Panc1 (cell line): ENCODE measurements around the gene PPP1R1A. TPM values are rescaled to one million over a fixed set of nuclear protein-coding genes. Genes with fewer than 3 reads are reported as not detected.

Source experiments
- ATAC-seq: fragments of 200-7000 bp; cut with Tn5 transposase; 2 replicates; pipeline ENCODE4 v1.9.1; 2020; ENCODE audit warnings: mild to moderate bottlenecking, moderate library complexity
- BruUV-seq: library from RNA; stranded (reverse); fragments of 400-500 nt; replicated peaks from 2 replicates; lab custom pipeline; 2021; lab: Mats Ljungman, UMichigan
- CTCF ChIA-PET: fragments of 300-600 bp; sonication (Branson Sonifier 250); formaldehyde crosslinking; loops from one replicate; lab custom pipeline; 2022; ENCODE audit warnings: antibody characterized with exemption; lab: Charles Lee
- POLR2A ChIA-PET: fragments of 300-600 bp; sonication (Branson Sonifier 250); formaldehyde crosslinking; loops from one replicate; lab custom pipeline; 2022; ENCODE audit warnings: antibody characterized with exemption; lab: Charles Lee
- DNase-seq: peaks from one replicate; pipeline ENCODE4 v3.0.0-alpha.2; 2010; ENCODE audit warnings: low read depth, low spot score
- H3K27ac ChIP-seq: 2 replicates; pipeline ENCODE4 v1.5.1; 2011; ENCODE audit warnings: mild to moderate bottlenecking, low read length, inconsistent platforms
- H3K27me3 ChIP-seq: fragments of 200-500 bp; sonication (Bioruptor generic); 2 replicates; pipeline ENCODE4 v1.6.0; 2014; ENCODE audit warnings: low read length, inconsistent platforms; ENCODE audit not compliant: control insufficient read depth, insufficient read depth
- H3K36me3 ChIP-seq: fragments of 200-500 bp; sonication (Bioruptor generic); 2 replicates; pipeline ENCODE4 v1.5.1; 2014; ENCODE audit warnings: inconsistent platforms, mild to moderate bottlenecking, low read length, moderate library complexity; ENCODE audit not compliant: control insufficient read depth, insufficient read depth
- H3K4me1 ChIP-seq: 2 replicates; pipeline ENCODE4 v1.5.1; 2011; ENCODE audit warnings: inconsistent platforms, mild to moderate bottlenecking, low read length, moderate library complexity; ENCODE audit not compliant: control insufficient read depth, insufficient read depth
- H3K4me3 ChIP-seq, 2 experiments: 2 replicates each; pipeline ENCODE4 v1.5.1; 2011 to 2012; ENCODE audit warnings: low read depth in 2 of 2, low read length in 2 of 2, mild to moderate bottlenecking in 2 of 2, inconsistent platforms in 1 of 2, moderate library complexity in 1 of 2
- H3K9me3 ChIP-seq: fragments of 200-500 bp; sonication (Bioruptor generic); 2 replicates; pipeline ENCODE4 v1.5.1; 2014; ENCODE audit warnings: low read depth, mild to moderate bottlenecking, inconsistent platforms, low read length, moderate library complexity; ENCODE audit not compliant: control insufficient read depth, insufficient read depth
- POLR2AphosphoS5 ChIP-seq: IDR thresholded peaks from 2 replicates; pipeline ENCODE4 v1.6.1; 2012; ENCODE audit warnings: mild to moderate bottlenecking, low read depth, low read length, moderate library complexity
- SIN3A ChIP-seq: IDR thresholded peaks from 2 replicates; pipeline ENCODE4 v1.6.1; 2012; ENCODE audit warnings: low read depth, mild to moderate bottlenecking, low read length, moderate library complexity, borderline replicate concordance; ENCODE audit not compliant: insufficient read depth
- TCF7L2 ChIP-seq: IDR thresholded peaks from 2 replicates; pipeline ENCODE4 v1.6.1; 2011; ENCODE audit warnings: mild to moderate bottlenecking, low read depth, low read length, inconsistent platforms
- in situ Hi-C: cut with HindIII; loops from 2 replicates; pipeline ENCODE4 v1.10.0; 2016; ENCODE audit warnings: low sequenced_read_pairs, low pct_unique_long_range_greater_than_20kb
- intact Hi-C: fragments of 100-400 bp; cut with micrococcal nuclease; formaldehyde crosslinking; loops from one replicate; pipeline ENCODE4 v1.10.0; 2022; ENCODE audit not compliant: unreplicated experiment
- total RNA-seq: library from RNA; stranded (reverse); gene quantifications from one replicate; pipeline ENCODE4 v1.2.1, GENCODE V29; 2021; ENCODE audit not compliant: unreplicated experiment
- TF ChIP-seq, protein P1 (sequence below), 2 experiments: IDR thresholded peaks; 2 replicates each; pipeline ENCODE4 v1.6.1; 2011 to 2012; ENCODE audit warnings: low read depth in 2 of 2, control low read depth in 1 of 2, low read length in 1 of 2, mild to moderate bottlenecking in 1 of 2, moderate library complexity in 1 of 2; ENCODE audit not compliant: insufficient read depth in 1 of 2
- TF ChIP-seq, protein P2 (sequence below): fragments of 450-650 bp; IDR thresholded peaks from 2 replicates; pipeline ENCODE4 v1.5.1; 2017; ENCODE audit warnings: mild to moderate bottlenecking

The PPP1R1A gene
- total RNA-seq, 1 experiment from 2014 or later, result 0.23 TPM

DNA sequence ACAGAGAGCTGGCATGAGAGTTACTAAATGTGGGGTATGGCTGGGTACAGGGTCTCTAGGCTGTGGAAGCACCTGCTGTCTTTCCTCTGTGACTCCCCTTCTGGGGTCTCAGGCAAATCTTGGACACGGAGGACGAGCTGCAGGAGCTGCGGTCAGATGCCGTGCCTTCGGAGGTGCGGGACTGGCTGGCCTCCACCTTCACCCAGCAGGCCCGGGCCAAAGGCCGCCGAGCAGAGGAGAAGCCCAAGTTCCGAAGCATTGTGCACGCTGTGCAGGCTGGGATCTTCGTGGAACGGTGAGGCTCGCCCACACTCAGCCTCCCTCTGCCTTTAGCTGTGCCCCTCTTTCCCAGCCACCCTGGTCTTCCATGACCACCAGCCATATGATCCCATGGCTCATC, 19.4 kb downstream of the PPP1R1A start:
- ATAC-seq (no peak), DNase-seq (no peak)
- POLR2A ChIA-PET, result no interaction called here
- H3K4me3 ChIP-seq, result no peak overlapping the region
- H3K27me3 ChIP-seq, result peaks cover 10% of the 10 kb centered on the region
- BruUV-seq, result no TSS peak
- no peak overlapping the region for H3K27ac ChIP-seq
- in situ Hi-C loops, result no loop called here
- no peaks in the 10 kb centered on the region for H3K4me1 ChIP-seq
- intact Hi-C loops, result no loop called here
- H3K36me3 ChIP-seq, result no peaks in the 10 kb centered on the region
- no peak for TF ChIP-seq TCF7L2
- TF ChIP-seq SIN3A, result no peak
- TF ChIP-seq, protein P1, sequence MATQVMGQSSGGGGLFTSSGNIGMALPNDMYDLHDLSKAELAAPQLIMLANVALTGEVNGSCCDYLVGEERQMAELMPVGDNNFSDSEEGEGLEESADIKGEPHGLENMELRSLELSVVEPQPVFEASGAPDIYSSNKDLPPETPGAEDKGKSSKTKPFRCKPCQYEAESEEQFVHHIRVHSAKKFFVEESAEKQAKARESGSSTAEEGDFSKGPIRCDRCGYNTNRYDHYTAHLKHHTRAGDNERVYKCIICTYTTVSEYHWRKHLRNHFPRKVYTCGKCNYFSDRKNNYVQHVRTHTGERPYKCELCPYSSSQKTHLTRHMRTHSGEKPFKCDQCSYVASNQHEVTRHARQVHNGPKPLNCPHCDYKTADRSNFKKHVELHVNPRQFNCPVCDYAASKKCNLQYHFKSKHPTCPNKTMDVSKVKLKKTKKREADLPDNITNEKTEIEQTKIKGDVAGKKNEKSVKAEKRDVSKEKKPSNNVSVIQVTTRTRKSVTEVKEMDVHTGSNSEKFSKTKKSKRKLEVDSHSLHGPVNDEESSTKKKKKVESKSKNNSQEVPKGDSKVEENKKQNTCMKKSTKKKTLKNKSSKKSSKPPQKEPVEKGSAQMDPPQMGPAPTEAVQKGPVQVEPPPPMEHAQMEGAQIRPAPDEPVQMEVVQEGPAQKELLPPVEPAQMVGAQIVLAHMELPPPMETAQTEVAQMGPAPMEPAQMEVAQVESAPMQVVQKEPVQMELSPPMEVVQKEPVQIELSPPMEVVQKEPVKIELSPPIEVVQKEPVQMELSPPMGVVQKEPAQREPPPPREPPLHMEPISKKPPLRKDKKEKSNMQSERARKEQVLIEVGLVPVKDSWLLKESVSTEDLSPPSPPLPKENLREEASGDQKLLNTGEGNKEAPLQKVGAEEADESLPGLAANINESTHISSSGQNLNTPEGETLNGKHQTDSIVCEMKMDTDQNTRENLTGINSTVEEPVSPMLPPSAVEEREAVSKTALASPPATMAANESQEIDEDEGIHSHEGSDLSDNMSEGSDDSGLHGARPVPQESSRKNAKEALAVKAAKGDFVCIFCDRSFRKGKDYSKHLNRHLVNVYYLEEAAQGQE (IDR thresholded peaks at IDR 0.05; ENCODE audit: insufficient read depth in 1 of 2, low read depth in 2 of 2, low read length in 1 of 2), result no peak
- no peak for TF ChIP-seq POLR2AphosphoS5
- TF ChIP-seq, protein P2, sequence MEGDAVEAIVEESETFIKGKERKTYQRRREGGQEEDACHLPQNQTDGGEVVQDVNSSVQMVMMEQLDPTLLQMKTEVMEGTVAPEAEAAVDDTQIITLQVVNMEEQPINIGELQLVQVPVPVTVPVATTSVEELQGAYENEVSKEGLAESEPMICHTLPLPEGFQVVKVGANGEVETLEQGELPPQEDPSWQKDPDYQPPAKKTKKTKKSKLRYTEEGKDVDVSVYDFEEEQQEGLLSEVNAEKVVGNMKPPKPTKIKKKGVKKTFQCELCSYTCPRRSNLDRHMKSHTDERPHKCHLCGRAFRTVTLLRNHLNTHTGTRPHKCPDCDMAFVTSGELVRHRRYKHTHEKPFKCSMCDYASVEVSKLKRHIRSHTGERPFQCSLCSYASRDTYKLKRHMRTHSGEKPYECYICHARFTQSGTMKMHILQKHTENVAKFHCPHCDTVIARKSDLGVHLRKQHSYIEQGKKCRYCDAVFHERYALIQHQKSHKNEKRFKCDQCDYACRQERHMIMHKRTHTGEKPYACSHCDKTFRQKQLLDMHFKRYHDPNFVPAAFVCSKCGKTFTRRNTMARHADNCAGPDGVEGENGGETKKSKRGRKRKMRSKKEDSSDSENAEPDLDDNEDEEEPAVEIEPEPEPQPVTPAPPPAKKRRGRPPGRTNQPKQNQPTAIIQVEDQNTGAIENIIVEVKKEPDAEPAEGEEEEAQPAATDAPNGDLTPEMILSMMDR, result no peak
- no peaks in the 10 kb centered on the region for H3K9me3 ChIP-seq
- CTCF ChIA-PET, result no interaction called here

DNA sequence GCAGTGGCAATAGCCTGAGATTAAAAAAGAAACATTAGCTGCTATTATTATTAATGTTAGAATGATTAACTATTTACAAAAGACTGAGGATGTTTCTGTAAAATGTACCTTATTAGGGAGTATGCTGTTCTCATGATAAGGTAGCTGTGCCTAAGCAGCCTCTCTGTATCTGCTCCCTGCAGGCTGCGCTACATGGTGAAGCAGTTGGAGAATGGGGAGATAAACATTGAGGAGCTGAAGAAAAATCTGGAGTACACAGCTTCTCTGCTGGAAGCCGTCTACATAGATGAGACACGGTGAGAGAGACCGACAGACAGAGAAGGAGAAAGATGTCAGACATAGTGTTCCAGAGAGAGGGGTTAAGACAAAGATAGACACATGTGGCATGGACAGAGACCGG, 21.7 kb downstream of the PPP1R1A start:
- no TSS peak for BruUV-seq
- no peak overlapping the region for H3K27ac ChIP-seq
- no peaks in the 10 kb centered on the region for H3K4me1 ChIP-seq
- DNase-seq, result no peak
- no peak for TF ChIP-seq TCF7L2
- TF ChIP-seq, protein P1 (IDR thresholded peaks at IDR 0.05; ENCODE audit: insufficient read depth in 1 of 2, low read depth in 2 of 2, low read length in 1 of 2), result no peak
- TF ChIP-seq, protein P2, result no peak
- no peak for TF ChIP-seq SIN3A
- TF ChIP-seq POLR2AphosphoS5, result no peak
- in situ Hi-C loops (no loop called here), intact Hi-C loops (no loop called here)
- H3K9me3 ChIP-seq, result no peaks in the 10 kb centered on the region
- POLR2A ChIA-PET, result interaction anchor here (0.6 kb wide), 1 partner anchor 24 kb away, joined by 5 read pairs; no protein-coding TSS in a partner anchor
- no peak overlapping the region for H3K4me3 ChIP-seq
- no peak for ATAC-seq
- peaks cover 15% of the 10 kb centered on the region for H3K27me3 ChIP-seq
- CTCF ChIA-PET, result no interaction called here
- H3K36me3 ChIP-seq, result no peaks in the 10 kb centered on the region
